HCT116 (cell line): Measurements from ENCODE around the gene LANCL3. TPM values are rescaled to one million over a fixed set of nuclear protein-coding genes. Genes with fewer than 3 reads are reported as not detected.

Experiments
- ATAC-seq: fragments of 200-7000 bp; cut with Tn5 transposase; 2 replicates; pipeline ENCODE4 v1.9.1; 2020; ENCODE audit warnings: mild to moderate bottlenecking, moderate library complexity
- BruUV-seq: library from RNA; stranded (reverse); fragments of 400-500 nt; replicated peaks from 2 replicates; lab custom pipeline; 2021; lab: Mats Ljungman, UMichigan
- CTCF ChIA-PET: fragments of 300-600 bp; sonication (Branson Sonifier 250); formaldehyde crosslinking; loops from one replicate; lab custom pipeline; 2021; ENCODE audit warnings: antibody characterized with exemption; lab: Charles Lee
- POLR2A ChIA-PET: fragments of 300-600, 350-600 bp; sonication (Branson Sonifier 250); formaldehyde crosslinking; loops from one replicate; lab custom pipeline; 2021; ENCODE audit warnings: antibody characterized with exemption; lab: Charles Lee
- RAD21 ChIA-PET, 2 experiments: fragments of 300-600 bp; sonication (Branson Sonifier 250); formaldehyde crosslinking; loops; one replicate each; lab custom pipeline; 2023; ENCODE audit warnings: low total read pairs in 2 of 2; ENCODE audit not compliant: uncharacterized antibody in 2 of 2, unreplicated experiment in 2 of 2, low non-redundant PET in 1 of 2; lab: Charles Lee
- DNase-seq: peaks from one replicate; pipeline ENCODE4 v3.0.0-alpha.2; 2010; ENCODE audit warnings: low read depth, low spot score
- H2AFZ ChIP-seq: fragments of 200-600 bp; shearing (Covaris generic), sonication (generic); 2 replicates; pipeline ENCODE4 v1.6.1; 2017; ENCODE audit warnings: low read depth, mixed run types, mixed read lengths, antibody characterized with exemption, low read length; ENCODE audit not compliant: poor library complexity, severe bottlenecking
- H3K27ac ChIP-seq: 2 replicates; pipeline ENCODE4 v1.5.1; 2012; ENCODE audit warnings: low read depth, low read length
- H3K27me3 ChIP-seq: fragments of 200-600 bp; sonication (generic); 2 replicates; pipeline ENCODE4 v1.6.1; 2016; ENCODE audit warnings: mixed run types, low read length, mixed read lengths; ENCODE audit not compliant: insufficient read depth
- H3K36me3 ChIP-seq, 2 experiments: fragments of 200-500 bp in 1 of 2; fragments of 200-600 bp in 1 of 2; sonication (Bioruptor generic) in 1 of 2; sonication (generic) in 1 of 2; 2 replicates each; pipeline versions ENCODE4 v1.5.1 to v1.6.1; 2014 to 2016; ENCODE audit warnings: low read length in 2 of 2, inconsistent platforms in 1 of 2, mixed read lengths in 1 of 2, mixed run types in 1 of 2; ENCODE audit not compliant: insufficient read depth in 2 of 2, control insufficient read depth in 1 of 2
- H3K4me1 ChIP-seq, 2 experiments: fragments of 200-600 bp in 1 of 2; sonication (generic) in 1 of 2; 2 replicates each; pipeline versions ENCODE4 v1.5.1 to v1.6.1; 2012 to 2017; ENCODE audit warnings: low read length in 2 of 2, inconsistent platforms in 1 of 2, mild to moderate bottlenecking in 1 of 2, mixed read lengths in 1 of 2, mixed run types in 1 of 2, moderate library complexity in 1 of 2; ENCODE audit not compliant: insufficient read depth in 2 of 2, control insufficient read depth in 1 of 2
- H3K4me2 ChIP-seq: fragments of 200-600 bp; sonication (generic); 2 replicates; pipeline ENCODE4 v1.6.1; 2017; ENCODE audit warnings: mixed run types, low read length, mixed read lengths
- H3K4me3 ChIP-seq, 2 experiments: fragments of 200-600 bp in 1 of 2; sonication (generic) in 1 of 2; replicated peaks in 1 of 2; 2 replicates each; pipeline ENCODE4 v1.5.1; 2011 to 2016; ENCODE audit warnings: low read length in 2 of 2, control low read depth in 1 of 2, low read depth in 1 of 2, mild to moderate bottlenecking in 1 of 2, mixed read lengths in 1 of 2, mixed run types in 1 of 2
- H3K79me2 ChIP-seq: fragments of 200-600 bp; sonication (generic); 2 replicates; pipeline ENCODE4 v1.6.1; 2017; ENCODE audit warnings: mild to moderate bottlenecking, mixed run types, low read length, moderate library complexity, mixed read lengths; ENCODE audit not compliant: insufficient read depth
- H3K9ac ChIP-seq: fragments of 200-600 bp; sonication (generic); 2 replicates; pipeline ENCODE4 v1.6.1; 2016; ENCODE audit warnings: low read length, mixed read lengths
- H3K9me2 ChIP-seq: fragments of 200-600 bp; sonication (generic), shearing (Covaris generic); 2 replicates; pipeline ENCODE4 v1.6.1; 2017; ENCODE audit warnings: mixed run types, mild to moderate bottlenecking, moderate library complexity; ENCODE audit not compliant: insufficient read depth
- H3K9me3 ChIP-seq, 2 experiments: fragments of 200-500 bp in 1 of 2; fragments of 200-600 bp in 1 of 2; sonication (Bioruptor generic) in 1 of 2; sonication (generic) in 1 of 2; 2 replicates each; pipeline ENCODE4 v1.6.1; 2014 to 2017; ENCODE audit warnings: low read length in 2 of 2, mixed read lengths in 2 of 2, inconsistent platforms in 1 of 2, low read depth in 1 of 2, mild to moderate bottlenecking in 1 of 2, mixed run types in 1 of 2, moderate library complexity in 1 of 2; ENCODE audit not compliant: control insufficient read depth in 1 of 2, insufficient read depth in 1 of 2
- H4K20me1 ChIP-seq: fragments of 200-600 bp; sonication (generic), shearing (Covaris generic); 2 replicates; pipeline ENCODE4 v1.6.1; 2017; ENCODE audit warnings: mixed run types, mild to moderate bottlenecking, moderate library complexity; ENCODE audit not compliant: insufficient read depth
- ATF3 ChIP-seq: IDR thresholded peaks from 2 replicates; pipeline ENCODE4 v1.6.1; 2012
- CBX3 ChIP-seq: IDR thresholded peaks from 2 replicates; pipeline ENCODE4 v1.6.1; 2012; ENCODE audit warnings: low read depth
- ELF1 ChIP-seq: IDR thresholded peaks from 2 replicates; pipeline ENCODE4 v1.6.1; 2012; ENCODE audit warnings: low read depth, borderline replicate concordance
- FOSL1 ChIP-seq: IDR thresholded peaks from 2 replicates; pipeline ENCODE4 v1.6.1; 2012; ENCODE audit warnings: low read depth
- JUND ChIP-seq: IDR thresholded peaks from 2 replicates; pipeline ENCODE4 v1.6.1; 2012
- POLR2A ChIP-seq: IDR thresholded peaks from 2 replicates; pipeline ENCODE4 v1.7.0; 2011; ENCODE audit warnings: borderline replicate concordance; ENCODE audit not compliant: insufficient read depth, insufficient read length; ENCODE audit errors: extremely low read depth
- RAD21 ChIP-seq: IDR thresholded peaks from 2 replicates; pipeline ENCODE4 v1.6.1; 2012; ENCODE audit warnings: low read depth, mild to moderate bottlenecking
- REST ChIP-seq: IDR thresholded peaks from 2 replicates; pipeline ENCODE4 v1.6.1; 2012; ENCODE audit warnings: low read depth
- SIN3A ChIP-seq: IDR thresholded peaks from 2 replicates; pipeline ENCODE4 v1.6.1; 2012; ENCODE audit warnings: low read depth
- SP1 ChIP-seq: IDR thresholded peaks from 2 replicates; pipeline ENCODE4 v1.6.1; 2012; ENCODE audit warnings: low read depth
- SRF ChIP-seq: IDR thresholded peaks from 2 replicates; pipeline ENCODE4 v1.6.1; 2012; ENCODE audit warnings: low read depth
- TCF7L2 ChIP-seq: IDR thresholded peaks from 2 replicates; pipeline ENCODE4 v1.7.0; 2011; ENCODE audit warnings: borderline replicate concordance, inconsistent platforms; ENCODE audit not compliant: insufficient read depth, insufficient read length; ENCODE audit errors: extremely low read depth
- YY1 ChIP-seq: IDR thresholded peaks from 2 replicates; pipeline ENCODE4 v1.6.1; 2011; ENCODE audit warnings: low read length, low read depth, moderate library complexity, mild to moderate bottlenecking; ENCODE audit not compliant: insufficient replicate concordance; ENCODE audit errors: extremely low read depth
- intact Hi-C: fragments of 100-400 bp; cut with micrococcal nuclease; formaldehyde crosslinking; loops from 2 replicates; pipeline ENCODE4 v1.10.0; 2022
- total RNA-seq: library from RNA; stranded (reverse); gene quantifications from one replicate; pipeline ENCODE4 v1.2.1, GENCODE V29; 2021; ENCODE audit not compliant: unreplicated experiment
- TF ChIP-seq, protein P1 (sequence below): IDR thresholded peaks from 2 replicates; pipeline ENCODE4 v1.6.1; 2011; ENCODE audit warnings: mild to moderate bottlenecking, low read length, moderate library complexity; ENCODE audit not compliant: insufficient replicate concordance; ENCODE audit errors: extremely low read depth

LANCL3 gene
- total RNA-seq, 1 experiment from 2014 or later, result 2.4 TPM

DNA sequence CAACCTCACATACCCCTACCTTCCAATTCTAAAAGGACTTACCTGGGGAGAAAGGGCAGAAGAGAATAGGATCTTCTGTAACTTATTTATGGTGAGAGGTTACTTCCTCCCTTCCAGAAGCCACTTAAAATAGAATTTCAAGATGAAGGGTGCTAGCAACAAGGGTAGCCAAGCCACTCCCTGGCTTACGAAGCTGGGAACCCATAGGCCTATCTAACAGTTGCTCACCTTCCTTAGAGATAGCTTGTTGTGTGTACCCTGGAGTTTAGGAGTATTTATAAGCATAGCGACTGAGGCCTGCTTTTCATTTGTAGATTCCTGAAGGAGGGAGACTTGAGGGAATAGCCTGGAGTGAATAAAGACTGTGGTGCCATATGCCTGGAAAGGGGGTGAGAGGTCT is 143.0 kb downstream of the LANCL3 start:
- Histone ChIP-seq H4K20me1 (no peaks in the 10 kb centered on the region), H3K9me2 (no peaks in the 10 kb centered on the region), H3K4me2 (no peak overlapping the region), H2AFZ (no peak overlapping the region), H3K79me2 (no peaks in the 10 kb centered on the region), H3K36me3 (no peaks in the 10 kb centered on the region), H3K27me3 (no peaks in the 10 kb centered on the region), H3K4me1 (no peaks in the 10 kb centered on the region), H3K9me3 (no peaks in the 10 kb centered on the region), H3K4me3 (no peak overlapping the region), H3K27ac (no peak overlapping the region), H3K9ac (no peak overlapping the region)
- CTCF ChIA-PET, result no interaction called here
- RAD21 ChIA-PET, result no interaction called here
- POLR2A ChIA-PET, result no interaction called here
- no peak for DNase-seq
- ATAC-seq, result no peak
- no TSS peak for BruUV-seq
- TF ChIP-seq POLR2A (no peak), JUND (no peak), SRF (no peak), TCF7L2 (no peak)
- intact Hi-C loops, result no loop called here

DNA sequence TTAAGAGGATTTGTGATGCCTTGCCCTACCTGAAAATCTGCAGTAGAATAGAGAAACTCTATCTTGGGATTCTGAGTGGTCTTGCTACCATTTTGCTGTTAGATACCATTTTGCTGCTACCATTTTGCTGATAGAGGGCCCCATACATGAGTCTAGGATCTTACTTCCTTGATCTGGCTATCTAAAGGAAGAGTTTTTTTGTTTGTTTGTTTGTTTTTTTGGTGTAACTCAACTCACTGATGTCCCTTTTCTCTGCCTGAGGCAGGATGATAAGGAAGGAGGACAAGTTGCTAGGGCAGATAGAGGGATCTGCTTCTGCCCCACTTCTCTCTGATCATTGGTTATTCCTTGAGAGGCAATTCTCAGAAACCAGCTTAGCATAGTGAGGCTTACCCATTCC is 145.1 kb downstream of the LANCL3 start:
- Histone ChIP-seq H2AFZ (no peak overlapping the region), H3K4me1 (no peaks in the 10 kb centered on the region), H3K9me2 (no peaks in the 10 kb centered on the region), H3K79me2 (no peaks in the 10 kb centered on the region), H4K20me1 (no peaks in the 10 kb centered on the region), H3K9me3 (no peaks in the 10 kb centered on the region), H3K4me3 (no peak overlapping the region), H3K9ac (no peak overlapping the region), H3K27me3 (no peaks in the 10 kb centered on the region), H3K36me3 (no peaks in the 10 kb centered on the region), H3K27ac (no peak overlapping the region), H3K4me2 (no peak overlapping the region)
- POLR2A ChIA-PET, result no interaction called here
- ATAC-seq (no peak), DNase-seq (no peak)
- no peak for TF ChIP-seq SIN3A
- no peak for TF ChIP-seq ELF1
- no peak for TF ChIP-seq ATF3
- TF ChIP-seq, protein P1, sequence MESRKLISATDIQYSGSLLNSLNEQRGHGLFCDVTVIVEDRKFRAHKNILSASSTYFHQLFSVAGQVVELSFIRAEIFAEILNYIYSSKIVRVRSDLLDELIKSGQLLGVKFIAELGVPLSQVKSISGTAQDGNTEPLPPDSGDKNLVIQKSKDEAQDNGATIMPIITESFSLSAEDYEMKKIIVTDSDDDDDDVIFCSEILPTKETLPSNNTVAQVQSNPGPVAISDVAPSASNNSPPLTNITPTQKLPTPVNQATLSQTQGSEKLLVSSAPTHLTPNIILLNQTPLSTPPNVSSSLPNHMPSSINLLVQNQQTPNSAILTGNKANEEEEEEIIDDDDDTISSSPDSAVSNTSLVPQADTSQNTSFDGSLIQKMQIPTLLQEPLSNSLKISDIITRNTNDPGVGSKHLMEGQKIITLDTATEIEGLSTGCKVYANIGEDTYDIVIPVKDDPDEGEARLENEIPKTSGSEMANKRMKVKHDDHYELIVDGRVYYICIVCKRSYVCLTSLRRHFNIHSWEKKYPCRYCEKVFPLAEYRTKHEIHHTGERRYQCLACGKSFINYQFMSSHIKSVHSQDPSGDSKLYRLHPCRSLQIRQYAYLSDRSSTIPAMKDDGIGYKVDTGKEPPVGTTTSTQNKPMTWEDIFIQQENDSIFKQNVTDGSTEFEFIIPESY, result no peak
- no peak for TF ChIP-seq RAD21
- TF ChIP-seq JUND, result no peak
- no peak for TF ChIP-seq FOSL1
- TF ChIP-seq YY1, result no peak
- no peak for TF ChIP-seq REST
- no peak for TF ChIP-seq CBX3
- no peak for TF ChIP-seq SP1
- TF ChIP-seq TCF7L2, result no peak
- no peak for TF ChIP-seq POLR2A
- intact Hi-C loops, result no loop called here
- BruUV-seq, result no TSS peak
- RAD21 ChIA-PET, result no interaction called here
- CTCF ChIA-PET, result no interaction called here
